IPS-18c (cell line): Measurements from ENCODE around the gene ANO10.
A peak's percentile ranks its signal among the peaks of the same experiment; 100 is the strongest.
"Not testable (repeated sequence)": the region's sequence is repeated elsewhere in the genome, so short reads cannot be mapped to it uniquely, and the experiment has no call there.

Experiments
- H3K4me3 ChIP-seq: 2 replicates; pipeline ENCODE4 v1.7.0; 2013; ENCODE audit warnings: low read depth, mild to moderate bottlenecking, low read length, moderate library complexity; ENCODE audit not compliant: insufficient read depth
- H3K9me3 ChIP-seq: one replicate; pipeline ENCODE4 v1.6.1; 2013; ENCODE audit warnings: mild to moderate bottlenecking, low read length, moderate library complexity; ENCODE audit not compliant: control insufficient read depth, insufficient read depth

The ANO10 gene, protein sequence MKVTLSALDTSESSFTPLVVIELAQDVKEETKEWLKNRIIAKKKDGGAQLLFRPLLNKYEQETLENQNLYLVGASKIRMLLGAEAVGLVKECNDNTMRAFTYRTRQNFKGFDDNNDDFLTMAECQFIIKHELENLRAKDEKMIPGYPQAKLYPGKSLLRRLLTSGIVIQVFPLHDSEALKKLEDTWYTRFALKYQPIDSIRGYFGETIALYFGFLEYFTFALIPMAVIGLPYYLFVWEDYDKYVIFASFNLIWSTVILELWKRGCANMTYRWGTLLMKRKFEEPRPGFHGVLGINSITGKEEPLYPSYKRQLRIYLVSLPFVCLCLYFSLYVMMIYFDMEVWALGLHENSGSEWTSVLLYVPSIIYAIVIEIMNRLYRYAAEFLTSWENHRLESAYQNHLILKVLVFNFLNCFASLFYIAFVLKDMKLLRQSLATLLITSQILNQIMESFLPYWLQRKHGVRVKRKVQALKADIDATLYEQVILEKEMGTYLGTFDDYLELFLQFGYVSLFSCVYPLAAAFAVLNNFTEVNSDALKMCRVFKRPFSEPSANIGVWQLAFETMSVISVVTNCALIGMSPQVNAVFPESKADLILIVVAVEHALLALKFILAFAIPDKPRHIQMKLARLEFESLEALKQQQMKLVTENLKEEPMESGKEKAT

DNA sequence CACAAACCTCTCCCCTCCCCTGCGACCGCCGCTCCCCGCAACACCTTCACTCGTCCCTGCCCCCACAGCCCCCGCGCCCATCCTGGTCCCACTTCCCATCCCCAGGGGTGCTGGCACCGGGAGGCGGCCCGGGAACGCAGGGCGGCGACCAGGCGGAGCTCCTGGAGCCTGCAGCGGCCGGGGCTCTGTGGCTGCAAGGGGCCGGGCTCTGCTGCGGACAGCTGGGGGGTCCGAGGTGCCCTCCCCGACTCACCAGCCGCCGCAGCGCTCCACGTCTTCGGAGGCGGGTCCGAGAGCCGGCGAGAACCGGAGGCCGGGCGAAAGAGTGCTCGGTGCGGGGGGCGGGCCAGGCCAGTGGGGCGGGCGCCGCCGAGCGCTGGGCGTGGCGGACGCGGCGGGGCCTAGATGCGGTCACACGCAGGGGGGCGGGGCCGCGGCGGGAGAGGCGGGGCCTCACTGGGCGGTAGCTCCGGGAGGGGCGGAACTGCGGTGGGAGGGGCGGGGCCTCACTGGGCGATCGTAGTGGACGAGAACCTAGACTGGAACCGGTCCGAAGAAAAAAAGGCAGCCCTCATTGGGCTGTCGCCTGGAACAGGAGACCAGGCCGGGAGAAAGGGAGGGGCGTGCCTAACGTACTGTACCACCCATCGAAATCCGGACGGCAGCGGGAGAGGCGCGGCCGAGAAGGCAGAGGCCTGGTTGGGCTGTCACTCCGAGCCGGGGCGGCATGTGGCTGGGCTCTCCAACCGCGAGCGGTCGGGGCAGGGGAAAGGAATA is at the start of gene ANO10:
ANO10 (minus strand) TSS at position 356 of the 777 bp plus-strand sequence. CDS start 16,159 bp downstream, outside the sequence.
- H3K9me3 ChIP-seq: no peaks in the 10 kb centered on the region
- H3K4me3 ChIP-seq: peak within 1 kb of the TSS; percentile 91

DNA sequence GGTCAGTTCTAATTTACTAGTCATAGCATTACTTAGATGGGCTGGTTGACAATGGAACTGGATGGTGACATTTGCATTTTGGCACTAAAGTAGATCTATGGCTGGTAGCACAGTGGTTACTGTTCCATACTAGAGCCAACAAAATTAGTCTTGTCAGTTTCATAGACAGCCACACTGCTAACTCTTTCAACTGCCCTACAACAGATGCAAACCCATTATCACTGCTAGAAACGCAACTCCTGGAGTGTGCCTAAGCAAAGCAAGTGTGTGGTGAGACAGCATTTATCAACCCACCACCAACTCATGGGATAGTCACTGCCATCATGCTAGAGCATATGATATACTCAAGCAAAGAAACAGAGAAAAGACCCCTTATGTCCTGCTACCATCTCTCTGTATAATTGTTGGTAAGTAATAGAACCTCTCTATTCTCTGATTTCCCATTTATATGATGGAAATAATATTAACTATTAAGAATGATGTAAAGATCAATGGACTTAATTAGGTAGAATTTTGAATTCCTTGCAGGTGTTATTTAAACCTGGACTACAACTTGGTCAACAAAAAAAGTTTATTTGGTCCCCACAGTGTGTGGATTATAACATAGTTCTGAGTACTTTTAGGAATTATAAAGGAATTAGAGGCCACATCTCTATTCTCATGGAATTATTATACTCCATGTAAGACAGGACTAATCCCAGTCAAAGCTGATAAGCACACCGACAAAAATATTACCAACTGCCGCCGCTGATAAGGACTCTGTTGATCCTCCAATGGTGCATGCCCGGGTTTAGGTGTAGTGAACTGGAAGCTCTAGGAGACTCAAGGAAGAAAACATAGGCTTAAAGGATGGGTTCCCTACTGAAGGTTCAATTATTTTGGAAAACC is 49.1 kb upstream of the ANO10 start:
- H3K4me3 ChIP-seq: no peak overlapping the region
- no peaks in the 10 kb centered on the region for H3K9me3 ChIP-seq

DNA sequence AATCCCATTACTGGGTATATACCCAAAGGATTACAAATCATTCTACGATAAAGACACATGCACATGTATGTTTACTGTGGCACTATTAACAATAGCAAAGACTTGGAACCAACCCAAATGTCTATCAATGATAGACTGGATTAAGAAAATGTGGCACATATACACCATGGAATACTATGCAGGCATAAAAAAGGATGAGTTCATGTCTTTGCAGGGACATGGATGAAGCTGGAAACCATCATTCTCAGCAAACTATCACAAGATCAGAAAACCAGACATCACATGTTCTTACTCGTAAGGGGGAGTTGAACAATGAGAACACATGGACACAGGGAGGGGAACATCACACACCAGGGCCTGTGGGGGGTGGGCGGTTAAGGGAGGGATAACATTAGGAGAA is 43.2 kb upstream of the ANO10 start:
- H3K9me3 ChIP-seq, H3K4me3 ChIP-seq: not testable (repeated sequence)

DNA sequence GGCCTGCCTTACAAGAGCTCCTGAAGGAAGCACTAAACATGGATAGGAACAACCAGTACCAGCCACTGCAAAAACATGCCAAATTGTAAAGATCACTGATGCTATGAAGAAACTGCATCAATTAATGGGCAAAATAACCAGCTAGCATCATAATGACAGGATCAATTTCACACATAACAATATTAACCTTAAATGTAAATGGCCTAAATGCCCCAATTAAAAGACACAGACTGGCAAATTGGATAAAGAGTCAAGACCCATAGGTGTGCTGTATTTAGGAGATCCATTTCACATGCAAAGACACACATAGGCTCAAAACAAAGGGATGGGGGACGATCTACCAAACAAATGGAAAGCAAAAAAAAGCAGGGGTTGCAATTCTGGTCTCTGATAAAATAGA is 39.6 kb upstream of the ANO10 start:
- not testable (repeated sequence) for H3K4me3 ChIP-seq, H3K9me3 ChIP-seq

DNA sequence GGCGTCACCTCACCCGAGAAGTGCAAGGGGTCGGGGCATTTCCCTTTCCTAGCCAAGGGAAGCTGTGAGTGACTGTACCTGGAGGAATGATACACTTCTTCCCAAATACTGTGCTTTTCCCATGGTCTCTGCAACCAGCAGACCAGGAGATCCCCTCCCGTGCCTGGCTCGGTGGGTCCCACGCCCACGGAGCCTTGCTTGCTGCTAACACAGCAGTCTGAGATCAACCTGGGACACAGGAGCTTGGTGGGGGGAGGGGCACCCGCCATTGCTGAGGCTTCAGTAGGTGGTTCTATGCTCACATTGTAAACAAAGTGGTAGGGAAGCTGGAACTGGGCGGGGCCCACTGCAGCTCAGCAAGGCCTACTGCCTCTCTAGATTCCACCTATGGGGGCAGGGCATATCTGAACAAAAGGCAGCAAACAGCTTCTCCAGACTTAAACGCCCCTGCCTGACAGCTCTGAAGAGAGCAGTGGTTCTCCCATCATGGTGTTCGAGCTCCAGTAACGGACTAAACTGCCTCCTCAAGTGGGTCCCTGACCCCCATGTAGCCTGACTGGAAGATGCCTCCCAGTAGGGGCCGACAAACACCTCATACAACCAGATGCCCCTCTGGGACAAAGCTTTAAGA is 37.6 kb upstream of the ANO10 start:
- H3K4me3 ChIP-seq: no peak overlapping the region

DNA sequence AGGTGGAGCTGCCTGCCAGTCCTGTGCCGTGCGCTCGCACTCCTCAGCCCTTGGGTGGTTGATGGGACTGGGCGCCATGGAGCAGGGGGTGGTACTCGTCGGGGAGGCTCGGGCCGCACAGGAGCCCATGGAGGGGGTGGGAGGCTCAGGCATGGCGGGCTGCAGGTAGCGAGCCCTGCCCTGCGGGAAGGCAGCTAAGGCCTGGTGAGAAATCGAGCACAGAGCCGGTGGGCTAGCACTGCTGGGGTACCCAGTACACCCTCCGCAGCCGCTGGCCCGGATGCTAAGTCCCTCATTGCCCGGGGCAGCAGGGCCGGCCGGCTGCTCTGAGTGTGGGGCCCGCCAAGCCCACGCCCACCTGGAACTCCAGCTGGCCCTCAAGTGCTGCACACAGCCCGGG is 34.6 kb upstream of the ANO10 start:
- H3K9me3 ChIP-seq, H3K4me3 ChIP-seq: not testable (repeated sequence)

More for the DNA sequence above, 37.6 kb upstream of the ANO10 start:
- no peaks in the 10 kb centered on the region for H3K9me3 ChIP-seq

DNA sequence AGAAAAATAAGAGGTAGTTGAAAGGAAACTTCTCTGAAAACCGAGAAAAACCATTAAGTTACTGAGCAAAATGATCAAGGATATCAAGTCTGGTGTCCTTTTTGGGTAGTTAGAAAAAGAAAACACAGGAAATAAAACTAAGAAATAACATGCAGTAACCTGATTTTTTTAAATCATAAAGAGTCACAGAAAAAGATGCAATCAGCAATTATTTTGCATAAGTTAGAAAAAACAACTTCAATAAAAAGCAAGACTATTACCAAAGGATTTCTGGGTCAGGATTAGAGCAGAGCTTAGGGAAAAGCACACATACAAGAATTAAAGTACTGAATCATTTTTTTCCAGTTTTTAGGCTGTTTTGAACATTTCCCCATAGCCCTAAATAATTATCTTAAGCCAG is 28.5 kb upstream of the ANO10 start:
- H3K4me3 ChIP-seq: no peak overlapping the region

DNA sequence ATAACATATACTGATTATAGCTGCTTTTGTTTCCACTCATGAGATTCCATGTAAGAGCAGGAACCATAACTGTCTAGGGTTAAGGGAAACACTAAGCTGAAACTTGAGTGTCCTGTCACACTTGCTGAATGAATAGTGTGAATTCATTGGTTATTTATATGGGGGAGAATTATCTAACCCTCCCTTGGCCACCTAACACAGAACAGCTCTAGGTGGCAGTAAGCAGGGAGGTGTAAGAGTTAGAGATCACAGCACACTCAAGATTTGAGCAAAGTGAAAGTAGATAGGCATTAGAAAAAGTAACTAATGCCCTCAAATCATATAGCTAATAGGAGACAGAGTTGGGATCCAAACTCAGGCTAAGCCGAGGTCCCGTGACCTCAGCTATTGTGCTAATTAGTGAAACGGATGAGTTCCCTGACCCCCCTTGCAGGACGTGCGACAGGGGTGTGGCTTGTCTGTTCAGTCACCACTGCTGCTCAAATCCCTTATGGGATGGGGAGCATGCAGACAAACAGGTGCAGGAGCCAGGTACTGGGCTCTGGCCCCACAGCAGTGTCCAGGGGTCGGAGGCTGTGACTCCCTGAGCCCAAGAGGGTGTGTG is 27.7 kb upstream of the ANO10 start:
- H3K9me3 ChIP-seq: no peaks in the 10 kb centered on the region
- H3K4me3 ChIP-seq: no peak overlapping the region

More for the DNA sequence above, 28.5 kb upstream of the ANO10 start:
- no peaks in the 10 kb centered on the region for H3K9me3 ChIP-seq

DNA sequence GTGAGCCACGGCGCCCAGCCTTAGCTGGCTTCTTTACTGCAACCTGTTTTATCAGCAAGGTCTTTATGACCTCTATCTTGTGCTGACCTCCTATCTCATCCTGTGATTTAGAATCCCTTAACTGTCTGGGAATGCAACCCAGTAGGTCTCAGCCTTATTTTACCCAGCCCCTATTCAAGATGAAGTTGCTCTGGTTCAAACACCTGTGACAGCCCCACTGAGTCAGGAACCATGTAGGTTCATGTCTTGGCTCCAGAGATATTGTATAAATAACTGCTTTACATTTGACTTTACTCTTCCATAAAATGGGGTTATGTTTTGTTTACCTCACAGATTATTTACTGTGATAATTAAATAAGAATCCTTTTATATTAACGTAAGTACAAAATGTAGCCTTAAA is 27.1 kb upstream of the ANO10 start:
- Histone ChIP-seq H3K9me3 (no peaks in the 10 kb centered on the region), H3K4me3 (no peak overlapping the region)

DNA sequence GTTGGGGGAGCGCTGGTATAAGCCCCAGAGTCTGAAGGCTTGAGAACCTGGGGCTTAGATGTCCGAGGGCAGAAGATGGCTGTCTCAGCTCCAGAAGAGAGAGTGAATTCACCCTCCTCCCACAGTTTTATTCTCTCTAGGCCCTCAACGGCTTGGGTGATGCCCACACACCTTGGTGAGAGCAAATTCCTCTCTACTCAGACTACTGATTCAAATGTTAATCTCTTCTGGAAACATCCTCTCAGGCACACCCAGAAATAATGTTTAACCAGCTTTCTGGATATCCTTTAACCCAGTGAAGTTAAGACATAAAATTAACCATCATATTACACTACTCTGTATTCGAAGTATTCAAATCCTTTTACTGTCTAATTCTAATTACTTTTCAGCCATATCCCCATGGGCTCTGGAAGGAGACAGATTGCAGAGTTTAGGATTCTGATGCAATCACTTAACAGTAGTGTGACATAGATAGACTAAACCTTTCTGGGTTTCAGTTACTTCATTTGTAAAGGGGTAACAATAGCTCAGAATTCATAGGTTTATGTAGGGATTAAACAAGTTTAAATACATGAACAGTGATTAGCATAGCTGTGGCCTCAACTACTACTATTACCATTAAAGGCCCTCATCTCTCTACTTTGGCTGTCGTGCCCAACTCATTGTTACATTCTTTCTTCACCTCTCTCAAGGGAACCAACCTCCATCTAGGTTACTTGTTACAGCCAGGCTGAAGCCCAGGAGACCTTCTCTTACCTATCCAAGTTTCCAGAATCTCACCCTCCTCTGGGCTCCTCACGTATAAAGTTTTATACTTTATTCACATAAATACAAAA is 25.7 kb upstream of the ANO10 start:
- Histone ChIP-seq H3K4me3 (no peak overlapping the region), H3K9me3 (no peaks in the 10 kb centered on the region)

DNA sequence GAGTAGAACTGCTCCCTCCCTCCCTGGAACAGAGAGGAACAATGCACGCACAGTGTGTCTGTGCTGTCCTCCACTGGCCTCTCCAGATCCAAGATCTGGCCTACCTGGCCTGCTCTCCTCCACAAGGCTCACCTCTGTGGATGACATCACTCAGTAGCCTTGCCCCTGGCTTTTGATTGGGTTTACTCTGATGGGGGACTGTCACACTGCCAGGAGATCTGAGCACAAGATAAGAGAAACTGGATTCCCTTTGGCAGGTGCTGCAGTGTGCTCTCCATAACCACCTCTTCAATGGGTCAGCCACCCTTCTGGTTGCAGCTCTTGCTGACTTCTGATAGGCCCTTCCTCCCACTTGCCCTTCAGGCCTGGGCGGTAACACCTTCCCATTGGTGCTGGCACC is 22.6 kb upstream of the ANO10 start:
- no peak overlapping the region for H3K4me3 ChIP-seq
- H3K9me3 ChIP-seq: no peaks in the 10 kb centered on the region

DNA sequence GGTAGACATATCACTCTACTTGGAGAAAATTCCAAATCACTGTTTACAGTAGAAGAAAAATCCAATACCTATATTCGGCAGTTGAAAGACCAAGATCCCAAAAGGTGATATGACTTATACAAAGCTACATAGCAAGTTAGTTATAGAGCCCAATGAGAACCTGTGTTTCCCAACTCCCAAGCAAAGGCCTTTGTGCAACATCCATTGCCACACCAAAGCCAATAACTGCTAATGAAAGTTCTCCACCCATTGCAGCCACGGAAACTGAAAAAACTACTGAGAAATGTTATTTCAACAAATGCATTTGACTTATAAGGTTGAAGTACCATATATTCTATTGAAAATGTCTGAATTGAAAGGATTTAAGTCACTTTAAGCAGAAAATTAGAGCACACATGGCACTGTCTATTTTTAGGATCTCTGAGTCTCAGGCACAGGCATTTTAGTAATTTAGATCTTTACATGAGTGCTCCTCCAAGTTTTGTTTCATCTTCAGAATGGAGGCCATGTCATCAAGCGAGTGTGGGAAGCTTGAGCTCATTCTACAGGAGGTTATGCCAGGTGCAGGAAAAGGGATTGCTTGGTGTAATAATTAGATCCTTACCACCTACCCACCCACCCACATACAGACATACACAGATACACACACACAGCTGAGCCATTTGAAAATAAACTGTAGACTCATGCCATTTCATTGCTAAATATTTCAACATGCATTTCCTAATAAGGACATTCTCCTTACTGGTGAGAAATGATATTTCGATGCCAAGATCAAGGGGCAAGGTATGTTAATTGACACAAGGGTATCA is 19.7 kb upstream of the ANO10 start:
- Histone ChIP-seq H3K4me3 (no peak overlapping the region), H3K9me3 (no peaks in the 10 kb centered on the region)

DNA sequence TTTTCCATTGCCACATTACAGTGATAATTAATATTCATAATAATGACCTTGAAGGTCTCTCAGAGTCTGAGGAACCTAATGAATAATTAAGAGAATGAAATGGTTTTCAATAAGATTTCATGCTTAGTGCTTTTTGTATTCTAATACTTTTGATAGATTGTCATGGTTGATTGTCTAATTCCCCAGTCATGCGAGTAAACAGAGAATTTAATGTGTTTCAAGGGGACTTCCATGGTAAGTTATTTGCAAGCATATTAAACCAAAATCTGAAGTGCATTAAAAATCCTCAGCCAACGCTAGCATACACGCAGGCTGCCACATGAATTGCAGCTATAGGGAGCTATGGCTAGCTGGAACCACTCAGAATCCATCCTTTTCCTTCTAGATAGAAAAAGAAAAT is 18.9 kb upstream of the ANO10 start:
- H3K9me3 ChIP-seq: no peaks in the 10 kb centered on the region
- no peak overlapping the region for H3K4me3 ChIP-seq

DNA sequence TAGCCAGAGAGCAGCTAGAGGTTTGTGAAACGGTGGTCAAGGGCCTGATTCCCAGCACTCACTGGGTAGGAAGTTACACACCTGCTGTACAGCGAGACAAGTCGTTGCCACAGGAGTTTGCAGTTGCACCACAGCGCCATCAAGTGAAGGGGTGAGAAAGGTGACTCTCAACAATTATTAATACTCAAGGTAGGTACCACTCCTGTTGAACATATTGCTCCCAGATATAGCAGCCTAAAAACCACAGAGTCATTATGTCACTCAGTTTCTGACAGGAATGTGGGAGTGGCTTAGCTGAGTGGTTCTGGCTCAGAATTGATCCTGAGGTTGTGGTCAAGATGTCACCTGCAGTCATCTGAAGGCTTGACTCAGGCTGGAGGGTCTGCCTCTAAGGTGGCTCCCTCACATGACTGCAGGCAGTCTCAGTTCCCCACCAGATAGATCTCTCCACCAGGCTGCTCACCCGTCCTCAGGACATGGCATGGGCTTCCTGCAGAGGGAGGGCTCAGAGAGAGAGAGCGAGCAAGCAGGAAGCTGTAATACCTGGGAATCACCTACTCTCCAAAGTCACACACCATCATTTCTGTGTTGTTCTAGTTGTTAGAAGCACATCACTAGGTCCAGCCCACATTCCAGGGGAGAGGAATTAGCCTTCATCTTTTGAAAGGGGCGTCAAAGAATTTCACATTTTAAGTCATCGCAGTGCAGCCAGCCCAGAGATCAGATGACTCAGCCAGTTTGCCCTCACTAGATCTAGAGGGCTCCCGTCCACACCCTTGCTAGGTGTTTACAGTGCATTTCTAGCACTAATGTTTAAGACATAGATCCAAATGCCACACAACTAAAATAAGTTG is 17.0 kb upstream of the ANO10 start:
- H3K9me3 ChIP-seq: no peaks in the 10 kb centered on the region
- no peak overlapping the region for H3K4me3 ChIP-seq
